Activated CD4-positive, alpha-beta T cell treated with anti-CD3 and anti-CD28 coated beads for 48 hours (primary cell): ENCODE measurements around the gene NBAS.
"Not testable (repeated sequence)": the region's sequence is repeated elsewhere in the genome, so short reads cannot be mapped to it uniquely, and the experiment has no call there.

ENCODE experiments used
- DNase-seq: peaks from one replicate; pipeline ENCODE4 v3.0.0-alpha.2; 2020

The NBAS gene

GRCh38 chr2:15354596-15355366 lies 206.4 kb downstream of the NBAS start:
- DNase-seq: no peak

- no peak for DNase-seq
Measured at GRCh38 chr2:15352363-15352762, 208.8 kb downstream of the NBAS start.

- DNase-seq: no peak
Measured at GRCh38 chr2:15348636-15349035, 212.5 kb downstream of the NBAS start.

DNA sequence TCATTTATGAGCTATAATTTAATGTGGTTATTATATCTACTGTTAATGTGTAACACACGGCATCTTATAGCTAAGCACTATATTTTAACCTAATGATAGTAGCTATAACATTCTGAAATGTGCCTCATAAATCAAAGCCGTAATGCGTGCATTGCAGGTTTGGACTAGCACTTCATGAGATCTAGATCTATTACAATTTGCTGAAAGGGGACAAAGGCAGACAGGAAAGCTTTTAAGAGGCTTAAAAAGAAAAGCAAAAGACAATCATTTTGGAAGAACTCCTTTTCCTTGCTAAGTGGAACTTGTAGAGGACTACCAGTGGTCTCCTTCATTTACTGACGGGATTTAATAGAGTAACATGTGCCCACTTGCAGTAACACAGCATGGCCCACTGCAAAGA lies 213.1 kb downstream of the NBAS start:
- DNase-seq: no peak

- DNase-seq: no peak
Measured at GRCh38 chr2:15346624-15347023, 214.5 kb downstream of the NBAS start.

GRCh38 chr2:15337996-15338666 lies 223.0 kb downstream of the NBAS start:
- DNase-seq: no peak

- no peak for DNase-seq
Measured at GRCh38 chr2:15334644-15335326, 226.3 kb downstream of the NBAS start.

DNA sequence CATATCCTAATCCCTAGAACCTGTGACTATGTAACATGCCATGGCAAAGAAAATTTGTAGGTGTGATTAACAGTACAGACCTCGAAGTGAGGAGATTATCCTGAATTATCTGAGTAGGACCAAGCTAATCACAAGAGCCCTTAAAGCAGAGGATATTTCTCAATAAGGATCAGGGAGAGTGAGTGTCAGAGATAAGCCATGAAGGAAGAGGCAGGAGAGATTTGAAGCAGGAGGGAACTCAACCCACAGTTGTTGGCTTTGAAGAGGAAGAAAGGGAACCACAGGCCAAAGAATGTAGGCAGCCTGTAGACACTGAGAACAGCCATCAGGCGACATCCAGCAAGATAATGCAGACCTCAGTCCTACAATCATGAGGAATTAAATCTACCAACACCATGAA lies 229.3 kb downstream of the NBAS start:
- DNase-seq: no peak

DNA sequence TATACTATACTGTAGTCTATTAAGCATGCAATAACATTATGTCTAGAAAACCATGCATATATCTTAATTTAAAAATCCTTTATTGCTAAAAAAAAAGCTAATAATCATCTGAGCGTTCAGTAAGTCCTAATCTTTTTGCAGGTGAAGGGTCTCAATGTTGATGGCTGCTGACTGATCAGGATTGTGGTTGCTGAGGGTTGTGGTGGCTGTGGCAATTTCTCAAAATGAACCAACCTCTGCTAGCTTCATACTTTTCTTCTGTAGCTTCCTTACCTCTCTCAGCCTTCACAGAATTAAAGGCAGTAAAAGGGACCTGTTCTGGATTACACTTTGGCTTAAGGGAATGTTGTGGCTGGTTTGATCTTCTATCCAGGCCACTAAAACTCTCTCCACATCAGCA lies 235.8 kb downstream of the NBAS start:
- no peak for DNase-seq

DNA sequence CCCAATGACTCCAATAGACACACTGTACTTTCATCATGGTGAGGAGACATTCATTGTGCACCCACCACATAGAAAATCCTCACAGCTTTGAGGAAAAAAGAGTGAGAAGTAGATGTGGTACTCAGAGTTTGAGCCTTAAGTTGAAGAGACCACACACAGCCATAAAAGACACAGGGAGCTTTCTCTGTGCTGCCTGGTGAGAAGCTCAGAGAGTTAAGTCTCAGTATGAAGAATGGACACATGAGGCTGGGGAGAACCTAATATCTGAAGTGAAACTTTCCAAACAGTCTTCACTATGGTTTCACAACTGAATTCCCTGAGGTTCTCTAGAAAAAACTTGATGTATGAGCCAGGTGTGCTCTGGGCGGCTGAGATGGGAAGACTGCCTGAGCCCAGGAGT lies 237.9 kb downstream of the NBAS start:
- no peak for DNase-seq

GRCh38 chr2:15321481-15321880 lies 239.7 kb downstream of the NBAS start:
- DNase-seq: not testable (repeated sequence)

- peak; percentile 37 for DNase-seq
Measured at GRCh38 chr2:15316370-15316814, 244.7 kb downstream of the NBAS start.

- no peak for DNase-seq
Measured at GRCh38 chr2:15315411-15315810, 245.7 kb downstream of the NBAS start.

DNA sequence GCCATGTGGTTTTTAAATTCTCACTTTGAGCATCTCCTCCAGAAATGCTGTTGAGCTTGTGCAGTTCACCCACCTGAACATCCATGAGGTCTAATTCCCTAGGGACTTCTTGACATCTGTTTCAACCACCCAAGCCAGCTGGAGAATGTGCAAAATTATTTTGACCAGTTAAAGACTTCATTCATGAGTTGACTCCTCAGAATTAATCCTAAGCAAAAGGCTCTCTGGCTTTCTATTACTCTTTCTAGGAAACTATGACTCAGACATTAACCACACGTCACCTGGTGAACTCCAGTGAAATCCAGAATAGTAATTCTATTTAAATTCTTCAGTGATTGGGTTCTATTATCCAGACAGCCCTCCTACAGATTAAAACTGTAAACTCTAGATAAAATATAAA lies 247.5 kb downstream of the NBAS start:
- no peak for DNase-seq

- no peak for DNase-seq
Measured at GRCh38 chr2:15311926-15312325, 249.2 kb downstream of the NBAS start.

DNA sequence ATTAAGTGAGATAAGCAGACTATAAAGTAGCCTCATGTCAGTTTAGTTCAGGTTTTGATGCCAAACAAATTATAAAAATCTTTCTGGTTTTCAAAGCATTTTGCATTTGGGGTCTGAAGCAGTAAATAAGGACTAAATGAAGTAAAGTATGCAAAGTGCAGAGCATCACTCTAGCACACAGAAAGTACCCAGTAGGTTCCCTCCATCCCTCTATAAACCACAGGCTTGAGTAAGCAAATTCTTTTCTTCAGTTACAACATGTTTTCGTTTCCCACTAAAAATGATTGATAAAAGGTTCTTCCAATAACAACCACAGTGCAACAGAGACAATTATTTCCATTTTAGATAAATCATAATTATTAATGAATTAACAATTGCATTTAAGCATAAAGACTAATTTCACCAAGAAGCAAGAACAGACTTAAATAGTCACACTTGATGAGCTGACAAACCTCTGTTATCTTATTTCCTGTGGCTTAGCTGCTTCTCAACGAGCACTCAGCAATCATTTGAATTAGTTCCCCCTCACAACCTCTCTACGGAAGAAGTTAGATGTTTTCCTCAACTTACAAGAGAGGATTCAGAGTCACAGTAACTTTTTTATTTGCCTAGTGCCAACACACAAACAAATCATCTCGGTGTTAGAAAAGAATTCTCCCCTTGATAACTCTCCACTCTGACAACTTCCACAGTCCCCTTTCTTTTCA lies 249.8 kb downstream of the NBAS start:
- no peak for DNase-seq

GRCh38 chr2:15307526-15307925 lies 253.6 kb downstream of the NBAS start:
- DNase-seq: no peak

DNA sequence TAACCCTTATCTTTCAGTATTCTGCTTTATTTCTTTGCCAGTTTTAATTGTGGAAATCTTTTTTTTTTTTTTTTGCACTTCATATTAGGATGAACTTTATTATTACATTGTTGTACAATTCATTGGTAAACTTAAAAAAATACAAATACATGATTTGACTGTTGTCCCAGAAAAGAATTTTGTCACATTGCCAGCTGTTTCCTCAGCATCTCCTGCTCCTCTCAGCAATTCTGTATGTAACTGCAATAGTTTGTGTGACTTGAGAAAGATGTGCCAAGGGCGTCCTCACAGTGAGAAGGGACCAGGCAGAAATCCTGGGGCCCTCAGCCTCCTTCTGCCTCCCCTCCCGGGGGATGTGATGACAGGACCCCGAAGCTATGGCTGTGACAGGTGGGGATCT lies 254.4 kb downstream of the NBAS start:
- DNase-seq: no peak

GRCh38 chr2:15303874-15304273 lies 257.3 kb downstream of the NBAS start:
- no peak for DNase-seq

- no peak for DNase-seq
Measured at GRCh38 chr2:15302154-15302553, 259.0 kb downstream of the NBAS start.

- DNase-seq: no peak
Measured at GRCh38 chr2:15300624-15301573, 260.2 kb downstream of the NBAS start.

DNA sequence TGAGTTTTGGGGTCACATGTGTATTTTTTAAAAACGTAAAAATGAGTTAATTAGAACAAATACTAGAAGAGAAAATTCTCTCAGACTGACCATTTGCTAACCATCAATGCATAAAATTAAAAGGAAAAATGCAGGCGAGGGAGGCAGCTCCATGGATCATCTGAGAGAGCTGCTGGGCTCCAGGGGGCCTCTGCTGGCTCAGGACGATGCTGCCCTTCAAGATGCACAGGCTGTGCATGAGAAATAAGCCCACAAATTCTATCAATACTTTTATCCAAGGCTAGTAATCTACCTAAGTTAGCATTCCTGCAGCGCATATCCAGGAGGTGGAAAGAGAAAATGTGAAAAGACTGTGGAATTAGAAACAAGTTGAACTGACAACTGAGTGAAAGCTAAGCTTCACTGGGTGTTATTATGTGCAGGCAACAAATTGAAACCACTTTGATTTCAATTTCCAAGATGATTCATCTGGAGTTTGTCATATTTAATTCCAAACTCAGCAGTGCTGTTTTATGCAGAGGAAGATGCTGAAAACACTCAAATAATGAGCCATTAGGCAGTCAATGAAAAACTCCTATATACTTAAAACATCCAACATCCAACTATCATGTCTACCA lies 261.1 kb downstream of the NBAS start:
- no peak for DNase-seq
